Sigmoid colon (tissue), 3 donors: ENCODE measurements around the gene DACH1.

Source experiments
- CTCF ChIP-seq, 4 experiments: fragments of 450-650 bp in 3 of 4; fragments of 200-600 bp in 1 of 4; IDR thresholded peaks; one replicate each; pipeline ENCODE4 v1.5.1; 2016 to 2019; ENCODE audit warnings: antibody characterized with exemption in 4 of 4, mild to moderate bottlenecking in 3 of 4, moderate library complexity in 2 of 4
- POLR2A ChIP-seq, 2 donors: fragments of 450-650 bp; IDR thresholded peaks; one replicate each; pipeline ENCODE4 v1.6.1; 2016; ENCODE audit warnings: antibody characterized with exemption in 2 of 2, mild to moderate bottlenecking in 2 of 2, moderate library complexity in 2 of 2

DNA sequence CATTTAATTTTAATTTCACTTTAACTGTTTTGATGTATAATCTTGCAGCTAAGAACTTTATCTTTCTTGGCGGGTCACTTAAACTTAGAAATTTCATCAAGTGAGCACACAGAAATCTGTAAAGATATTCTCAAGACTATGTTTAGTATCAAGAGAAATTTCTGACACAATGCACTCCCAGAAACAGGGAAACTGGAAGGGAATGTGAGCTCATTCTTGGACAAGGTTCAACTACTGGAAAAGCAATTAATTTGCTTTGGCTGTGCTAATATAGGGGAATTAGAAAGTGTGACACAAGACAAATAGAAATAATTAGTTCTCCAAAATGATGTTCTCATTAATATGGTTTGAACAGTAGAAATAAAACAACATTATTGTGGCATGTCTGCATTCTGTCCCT, 402.3 kb downstream of the DACH1 start:
- TF ChIP-seq CTCF (IDR thresholded peaks at IDR 0.05) = no peak
- no peak for TF ChIP-seq POLR2A (IDR thresholded peaks at IDR 0.05)
